Calu3 (cell line): ENCODE measurements around the gene TMTC2. TPM values are rescaled to one million over a fixed set of nuclear protein-coding genes. Genes with fewer than 3 reads are reported as not detected.

ENCODE experiments used
- BruUV-seq: library from RNA; stranded (reverse); fragments of 400-500 nt; replicated peaks from 2 replicates; lab custom pipeline; 2021; lab: Mats Ljungman, UMichigan
- CTCF ChIA-PET: fragments of 300-600 bp; sonication (Branson Sonifier 250); formaldehyde crosslinking; loops from one replicate; lab custom pipeline; 2022; ENCODE audit warnings: antibody characterized with exemption; lab: Charles Lee
- DNase-seq: peaks from one replicate; pipeline ENCODE4 v3.0.0; 2022
- H3K27ac Mint-ChIP-seq: one replicate; pipeline ENCODE4 v1.8.0; 2022; ENCODE audit warnings: mixed read lengths; ENCODE audit not compliant: unreplicated experiment
- H3K27me3 Mint-ChIP-seq: one replicate; pipeline ENCODE4 v1.8.0; 2022; ENCODE audit warnings: mixed read lengths; ENCODE audit not compliant: unreplicated experiment
- H3K36me3 Mint-ChIP-seq: one replicate; pipeline ENCODE4 v1.8.0; 2022; ENCODE audit warnings: mild to moderate bottlenecking, moderate library complexity, mixed read lengths; ENCODE audit not compliant: insufficient read depth, unreplicated experiment
- H3K4me1 Mint-ChIP-seq: one replicate; pipeline ENCODE4 v1.8.0; 2022; ENCODE audit warnings: mild to moderate bottlenecking, low read depth, mixed read lengths; ENCODE audit not compliant: unreplicated experiment
- H3K4me3 Mint-ChIP-seq: one replicate; pipeline ENCODE4 v1.8.0; 2022; ENCODE audit warnings: mild to moderate bottlenecking, low read depth, moderate library complexity, mixed read lengths; ENCODE audit not compliant: unreplicated experiment
- H3K9me3 Mint-ChIP-seq: one replicate; pipeline ENCODE4 v1.8.0; 2022; ENCODE audit warnings: low read depth, mixed read lengths; ENCODE audit not compliant: unreplicated experiment
- CTCF ChIP-seq: fragments of 200-600 bp; IDR thresholded peaks from one replicate; pipeline ENCODE4 v1.8.0; 2022; ENCODE audit warnings: antibody characterized with exemption; ENCODE audit not compliant: unreplicated experiment
- intact Hi-C: fragments of 100-400 bp; cut with micrococcal nuclease; formaldehyde crosslinking; loops from one replicate; pipeline ENCODE4 v1.10.0; 2022; ENCODE audit not compliant: unreplicated experiment
- total RNA-seq: library from RNA; stranded (reverse); gene quantifications from 2 replicates; pipeline ENCODE4 v1.2.3, GENCODE V29; 2022

TMTC2 gene
- total RNA-seq, 1 experiment from 2014 or later = 31.2 TPM

GRCh38 chr12:82893896-82894295, 207.2 kb downstream of the TMTC2 start:
- H3K4me1 Mint-ChIP-seq = peaks cover 11% of the 10 kb centered on the region
- TF ChIP-seq CTCF = no peak
- H3K9me3 Mint-ChIP-seq = no peaks in the 10 kb centered on the region
- CTCF ChIA-PET = no interaction called here
- H3K4me3 Mint-ChIP-seq = no peak overlapping the region
- BruUV-seq = no TSS peak
- no peaks in the 10 kb centered on the region for H3K27me3 Mint-ChIP-seq
- DNase-seq = no peak
- peaks cover 5% of the 10 kb centered on the region for H3K36me3 Mint-ChIP-seq
- H3K27ac Mint-ChIP-seq = no peak overlapping the region
- intact Hi-C loops = no loop called here

DNA sequence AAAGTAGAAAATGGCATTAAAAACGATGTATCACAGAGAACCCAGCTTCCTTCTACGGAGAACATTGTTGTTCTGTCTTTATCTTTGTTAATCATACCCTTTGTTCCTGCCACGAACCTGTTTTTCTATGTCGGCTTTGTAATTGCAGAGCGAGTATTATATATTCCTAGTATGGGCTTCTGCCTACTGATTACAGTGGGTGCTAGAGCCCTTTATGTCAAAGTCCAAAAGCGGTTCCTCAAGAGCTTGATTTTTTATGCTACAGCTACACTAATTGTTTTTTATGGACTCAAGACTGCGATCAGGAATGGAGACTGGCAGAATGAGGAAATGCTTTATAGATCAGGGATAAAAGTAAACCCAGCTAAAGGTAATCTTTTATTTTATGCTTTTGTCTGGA, 209.6 kb downstream of the TMTC2 start:
- no peak for TF ChIP-seq CTCF
- H3K9me3 Mint-ChIP-seq = no peaks in the 10 kb centered on the region
- H3K27me3 Mint-ChIP-seq = no peaks in the 10 kb centered on the region
- H3K36me3 Mint-ChIP-seq = peaks cover 5% of the 10 kb centered on the region
- H3K4me1 Mint-ChIP-seq = peaks cover 11% of the 10 kb centered on the region
- CTCF ChIA-PET = interaction anchor here (0.7 kb wide), 1 partner anchor 71 kb away, joined by 3 read pairs; no protein-coding TSS in a partner anchor
- no peak overlapping the region for H3K4me3 Mint-ChIP-seq
- intact Hi-C loops = no loop called here
- BruUV-seq = no TSS peak
- H3K27ac Mint-ChIP-seq = no peak overlapping the region
- DNase-seq = no peak

GRCh38 chr12:82896979-82897378, 210.3 kb downstream of the TMTC2 start:
- Mint-ChIP-seq H3K4me1 (peaks cover 11% of the 10 kb centered on the region), H3K27me3 (no peaks in the 10 kb centered on the region), H3K4me3 (no peak overlapping the region), H3K27ac (no peak overlapping the region), H3K36me3 (peaks cover 5% of the 10 kb centered on the region), H3K9me3 (no peaks in the 10 kb centered on the region)
- peak; percentile 29 for DNase-seq
- CTCF ChIA-PET = interaction anchor here (0.7 kb wide), 1 partner anchor 72 kb away, joined by 3 read pairs; no protein-coding TSS in a partner anchor
- intact Hi-C loops = no loop called here
- TF ChIP-seq CTCF = no peak
- no TSS peak for BruUV-seq

DNA sequence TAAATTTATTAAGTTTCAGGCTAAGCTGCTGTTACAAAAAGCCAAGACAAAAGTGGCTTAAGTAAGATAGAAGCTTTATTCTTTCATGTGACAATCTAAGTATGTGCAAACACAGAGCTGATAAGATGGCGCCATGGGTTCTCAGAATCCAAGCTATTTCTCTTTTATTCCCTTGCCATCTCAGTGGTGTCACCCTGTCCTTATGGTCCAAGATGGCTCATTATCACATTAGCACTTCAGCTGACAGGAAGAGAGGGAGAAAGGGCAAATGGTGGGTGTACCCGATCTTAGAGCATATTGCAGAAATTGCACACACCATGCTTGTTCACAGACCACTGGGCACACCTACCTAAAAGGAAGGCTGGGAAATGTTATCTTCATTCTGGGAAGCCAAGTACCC, 211.7 kb downstream of the TMTC2 start:
- H3K36me3 Mint-ChIP-seq = peaks cover 5% of the 10 kb centered on the region
- no peak overlapping the region for H3K27ac Mint-ChIP-seq
- H3K9me3 Mint-ChIP-seq = no peaks in the 10 kb centered on the region
- intact Hi-C loops = no loop called here
- CTCF ChIA-PET = interaction anchor here (0.6 kb wide), 1 partner anchor 1227 kb away, joined by 3 read pairs; no protein-coding TSS in a partner anchor
- no peak overlapping the region for H3K4me3 Mint-ChIP-seq
- no peak for DNase-seq
- no peaks in the 10 kb centered on the region for H3K27me3 Mint-ChIP-seq
- H3K4me1 Mint-ChIP-seq = peaks cover 11% of the 10 kb centered on the region
- TF ChIP-seq CTCF = no peak
- no TSS peak for BruUV-seq
